Measurements from ENCODE around the gene PLCD4. TPM values are rescaled to one million over a fixed set of nuclear protein-coding genes. Genes with fewer than 3 reads are reported as not detected.

PLCD4 gene
- total and polyA plus RNA-seq, 12 donors: 0.72 to 23.2 (median 1.8) TPM

DNA sequence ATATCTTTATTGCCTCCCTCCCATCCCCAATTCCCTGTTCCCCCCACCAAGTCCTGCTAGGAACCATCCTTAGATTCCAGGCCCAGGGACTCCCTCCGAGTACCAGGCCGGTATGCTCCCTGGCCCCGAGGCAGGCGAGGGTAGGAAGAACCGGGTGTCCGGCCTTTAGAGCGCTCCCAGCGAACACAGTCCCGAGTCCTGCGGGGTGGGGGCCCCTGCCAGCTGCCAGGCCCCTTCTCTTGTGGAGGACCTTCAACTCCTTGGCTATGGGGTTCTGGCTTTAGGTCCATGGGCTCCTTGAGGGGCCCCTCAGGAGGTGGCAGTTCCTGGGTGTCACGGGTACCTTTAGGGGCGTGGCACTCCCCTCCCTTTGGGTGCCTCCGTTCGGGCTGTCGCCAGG, 56.2 kb downstream of the PLCD4 start:
- Histone ChIP-seq H3K4me3 (no peak overlapping the region), H3K36me3 (replicated peaks in 1 of 2) (peaks cover 0 to 67% of the 10 kb centered on the region in 2 donors), H3K4me1 (replicated peaks in 1 of 2) (peaks cover 0 to 9% of the 10 kb centered on the region in 2 donors), H3K27ac (no peak overlapping the region), H3K27me3 (no peaks in the 10 kb centered on the region), H3K9me3 (replicated peaks in 1 of 3) (no peaks in the 10 kb centered on the region)
- DNase-seq: no peak
- WGBS, 4 donors: 80 to 95% (median 91%) methylated on average over 1 to 15 of the region's 15 CpGs
- TF ChIP-seq, protein P1, sequence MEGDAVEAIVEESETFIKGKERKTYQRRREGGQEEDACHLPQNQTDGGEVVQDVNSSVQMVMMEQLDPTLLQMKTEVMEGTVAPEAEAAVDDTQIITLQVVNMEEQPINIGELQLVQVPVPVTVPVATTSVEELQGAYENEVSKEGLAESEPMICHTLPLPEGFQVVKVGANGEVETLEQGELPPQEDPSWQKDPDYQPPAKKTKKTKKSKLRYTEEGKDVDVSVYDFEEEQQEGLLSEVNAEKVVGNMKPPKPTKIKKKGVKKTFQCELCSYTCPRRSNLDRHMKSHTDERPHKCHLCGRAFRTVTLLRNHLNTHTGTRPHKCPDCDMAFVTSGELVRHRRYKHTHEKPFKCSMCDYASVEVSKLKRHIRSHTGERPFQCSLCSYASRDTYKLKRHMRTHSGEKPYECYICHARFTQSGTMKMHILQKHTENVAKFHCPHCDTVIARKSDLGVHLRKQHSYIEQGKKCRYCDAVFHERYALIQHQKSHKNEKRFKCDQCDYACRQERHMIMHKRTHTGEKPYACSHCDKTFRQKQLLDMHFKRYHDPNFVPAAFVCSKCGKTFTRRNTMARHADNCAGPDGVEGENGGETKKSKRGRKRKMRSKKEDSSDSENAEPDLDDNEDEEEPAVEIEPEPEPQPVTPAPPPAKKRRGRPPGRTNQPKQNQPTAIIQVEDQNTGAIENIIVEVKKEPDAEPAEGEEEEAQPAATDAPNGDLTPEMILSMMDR (IDR thresholded peaks at IDR 0.05): no peak
- no peak for TF ChIP-seq POLR2A (IDR thresholded peaks at IDR 0.05)
- intact Hi-C loops (cut with DNase I): no loop called here

DNA sequence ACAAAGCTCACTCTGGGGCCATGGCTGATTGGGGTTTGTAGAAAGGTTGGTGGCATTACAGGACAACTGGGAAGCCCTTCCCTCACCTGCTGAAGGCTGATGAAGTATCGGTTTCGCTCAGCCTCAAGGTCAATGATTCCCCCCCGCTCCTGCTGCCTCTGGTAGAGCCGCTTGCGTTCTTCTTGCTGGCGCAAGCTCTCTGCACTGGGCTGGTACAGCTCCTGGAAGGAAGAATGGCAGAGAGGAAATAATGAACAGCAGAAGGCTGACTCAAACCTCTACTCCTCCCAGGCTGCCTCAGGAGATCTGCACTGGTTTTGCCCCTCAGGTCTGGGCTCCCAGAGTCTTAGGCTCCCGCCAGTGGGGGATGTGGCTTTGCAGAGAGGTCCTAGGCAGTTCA, 57.0 kb downstream of the PLCD4 start:
- Histone ChIP-seq H3K4me3 (no peak overlapping the region), H3K9me3 (replicated peaks in 1 of 3) (no peaks in the 10 kb centered on the region), H3K27me3 (no peaks in the 10 kb centered on the region), H3K27ac (no peak overlapping the region), H3K36me3 (replicated peaks in 1 of 2) (peaks cover 0 to 67% of the 10 kb centered on the region in 2 donors), H3K4me1 (replicated peaks in 1 of 2) (peaks cover 0 to 9% of the 10 kb centered on the region in 2 donors)
- intact Hi-C loops (cut with DNase I): no loop called here
- no peak for TF ChIP-seq POLR2A (IDR thresholded peaks at IDR 0.05)
- TF ChIP-seq, protein P1 (IDR thresholded peaks at IDR 0.05): no peak
- 82 to 94% (median 89%) methylated on average over 7 of the region's 7 CpGs for WGBS, 4 donors
- no peak for DNase-seq

DNA sequence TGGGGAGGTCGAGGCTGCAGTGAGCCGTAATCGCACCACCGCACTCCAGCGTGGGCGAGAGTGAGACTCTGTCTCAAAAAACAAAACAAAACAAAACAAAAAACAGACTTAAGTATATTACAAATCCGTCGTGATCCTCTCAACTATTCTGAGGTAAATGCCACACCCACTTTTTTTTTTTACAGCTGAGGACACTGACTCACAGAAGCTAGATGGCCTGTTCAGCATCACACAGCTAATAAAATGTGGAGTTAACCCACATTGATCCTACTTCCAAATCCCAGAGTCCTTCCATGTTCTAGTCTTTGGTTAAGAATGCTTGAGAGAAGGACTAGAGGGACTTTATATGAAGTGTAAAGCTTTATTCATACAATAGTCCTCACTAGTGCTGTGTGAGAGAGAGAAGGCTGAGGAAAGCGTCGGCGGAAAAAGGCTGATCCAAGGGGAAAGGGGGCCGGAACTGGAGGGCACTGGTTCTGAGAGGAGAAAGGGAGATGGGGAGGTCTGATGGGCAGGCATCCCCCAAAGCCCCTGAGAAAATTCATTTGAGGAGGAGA, 63.5 kb downstream of the PLCD4 start:
- H3K9me3 ChIP-seq (replicated peaks in 1 of 3): no peaks in the 10 kb centered on the region
- no peak for DNase-seq
- no peak for TF ChIP-seq POLR2A (IDR thresholded peaks at IDR 0.05)
- TF ChIP-seq, protein P1 (IDR thresholded peaks at IDR 0.05): no peak
- intact Hi-C loops (cut with DNase I): no loop called here
- peak overlapping the region in 3 of 5 donors; percentile 15 to 74 (median 66) for H3K27ac ChIP-seq
- H3K4me1 ChIP-seq (replicated peaks in 1 of 2): peaks cover 11 to 17% of the 10 kb centered on the region in 2 donors
- H3K36me3 ChIP-seq (replicated peaks in 1 of 2): peaks cover 0 to 33% of the 10 kb centered on the region in 2 donors
- WGBS, 4 donors: 34 to 47% (median 42%) methylated on average over 12 of the region's 12 CpGs
- H3K27me3 ChIP-seq: no peaks in the 10 kb centered on the region
- peak overlapping the region; percentile 50 to 80 (median 66) for H3K4me3 ChIP-seq

DNA sequence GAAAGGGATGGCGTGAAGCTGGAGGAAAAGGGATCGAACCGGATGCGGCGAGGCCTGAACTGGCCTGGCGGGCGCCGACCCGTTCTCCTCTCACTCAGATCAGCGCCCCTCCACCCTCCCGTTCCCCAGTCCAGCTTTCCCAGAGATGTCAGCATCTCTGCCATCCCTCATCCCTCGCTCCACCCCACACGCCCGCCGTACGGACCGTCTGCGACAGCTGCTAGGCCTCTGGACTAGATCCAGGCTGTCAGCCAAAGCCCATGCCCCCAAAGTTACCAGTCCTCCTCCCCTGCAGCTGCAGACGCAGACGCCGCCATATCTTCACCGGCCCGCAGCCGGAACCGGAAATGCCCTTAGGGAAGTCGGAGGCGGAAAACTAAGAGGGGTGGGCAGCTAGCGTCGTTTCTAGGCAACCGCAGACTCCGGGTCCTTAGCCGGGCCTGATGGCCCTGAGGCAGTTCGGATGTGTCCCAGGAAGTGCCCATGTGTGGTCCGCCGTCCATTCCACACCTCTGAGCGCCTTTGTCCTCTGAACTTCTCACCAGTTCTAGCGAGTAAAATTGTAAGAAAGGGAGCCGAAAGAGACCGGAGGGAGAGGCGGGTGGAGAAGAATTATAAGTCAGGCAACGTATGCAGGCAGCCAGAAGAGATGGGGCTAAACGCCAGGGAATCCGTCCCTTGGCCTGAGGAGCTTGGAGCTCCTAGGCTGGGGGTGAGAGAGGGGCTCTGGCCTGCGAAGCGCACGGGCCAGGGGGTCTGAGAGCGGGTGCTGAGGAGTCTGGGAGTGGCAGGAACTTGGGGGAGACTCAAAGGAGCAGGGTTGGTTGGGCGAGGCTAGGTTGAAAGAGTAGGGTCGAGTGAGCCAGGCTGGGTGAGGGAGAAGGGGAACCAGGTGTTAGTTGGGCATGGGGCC, 64.2 kb downstream of the PLCD4 start, which contains the start of the genes RNF25 and STK36:
TSS of gene RNF25 (minus strand) at position 349 of the 913 bp plus-strand sequence. CDS start at position 317, 32 bp downstream.
TSS of gene STK36 (plus strand) at position 433 of the 913 bp plus-strand sequence. CDS start 744 bp downstream, outside the sequence.
- Histone ChIP-seq H3K9me3 (replicated peaks in 1 of 3) (no peaks in the 10 kb centered on the region), H3K4me3 (peak within 1 kb of the TSS; percentile 50 to 80 (median 66)), H3K27me3 (no peaks in the 10 kb centered on the region), H3K36me3 (replicated peaks in 1 of 2) (peaks cover 0 to 32% of the 10 kb centered on the region in 2 donors), H3K4me1 (replicated peaks in 1 of 2) (peaks cover 11 to 17% of the 10 kb centered on the region in 2 donors), H3K27ac (peak within 1 kb of the TSS in 3 of 5 donors; percentile 26 to 74 (median 66))
- DNase-seq: peak; percentile 80 to 93 (median 88)
- intact Hi-C loops (cut with DNase I): no loop called here
- TF ChIP-seq, protein P1 (IDR thresholded peaks at IDR 0.05): no peak
- peak; percentile 37 to 62 for TF ChIP-seq POLR2A (IDR thresholded peaks at IDR 0.05)
- WGBS, 4 donors: 0 to 1% (median 0%) methylated on average over 36 to 49 of the region's 49 CpGs
